OCI-M2 (cell line): Measurements from ENCODE around the gene MSI2.

ENCODE experiments used
- DNase-seq: peaks from one replicate; lab custom pipeline; 2025; ENCODE audit not compliant: unreplicated experiment; lab: John Stamatoyannopoulos, UW

MSI2 gene

DNA sequence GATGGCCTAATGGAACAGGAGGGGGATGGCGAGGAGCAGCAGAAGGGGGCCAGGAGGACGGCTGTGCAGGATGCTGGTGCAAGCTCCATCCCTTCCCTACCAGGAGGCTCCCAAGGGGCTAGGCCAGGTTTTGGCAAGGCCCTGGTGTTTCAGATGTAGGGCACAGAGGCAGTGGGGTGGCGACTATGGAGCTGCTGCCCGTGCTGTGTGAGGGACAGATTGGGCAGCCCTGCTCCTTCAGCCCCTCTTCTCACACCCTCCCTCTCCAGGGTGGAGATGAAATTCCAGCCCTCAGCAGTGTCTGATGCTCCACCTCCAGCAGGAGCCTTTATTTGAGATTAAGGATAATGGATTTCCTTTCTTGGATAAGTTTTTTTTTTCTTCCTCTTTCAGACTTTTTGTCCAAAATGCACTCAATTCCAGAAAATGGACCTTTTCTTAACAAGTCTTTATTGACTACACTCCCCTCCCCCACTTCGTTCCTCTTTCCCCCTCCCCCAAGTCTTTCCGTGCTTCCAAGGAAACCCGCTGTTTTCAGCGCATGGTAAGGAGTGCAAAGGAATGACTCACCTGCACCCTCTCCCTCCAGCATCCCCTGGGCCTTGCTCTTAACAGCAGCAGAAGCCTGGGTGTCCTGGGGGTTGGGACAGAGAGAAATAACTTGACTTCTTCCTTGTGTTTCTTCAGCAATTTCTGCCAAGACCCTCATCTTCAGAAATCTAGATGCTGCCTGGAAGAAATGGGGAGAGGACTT is 393.6 kb downstream of the MSI2 start:
- no peak for DNase-seq

DNA sequence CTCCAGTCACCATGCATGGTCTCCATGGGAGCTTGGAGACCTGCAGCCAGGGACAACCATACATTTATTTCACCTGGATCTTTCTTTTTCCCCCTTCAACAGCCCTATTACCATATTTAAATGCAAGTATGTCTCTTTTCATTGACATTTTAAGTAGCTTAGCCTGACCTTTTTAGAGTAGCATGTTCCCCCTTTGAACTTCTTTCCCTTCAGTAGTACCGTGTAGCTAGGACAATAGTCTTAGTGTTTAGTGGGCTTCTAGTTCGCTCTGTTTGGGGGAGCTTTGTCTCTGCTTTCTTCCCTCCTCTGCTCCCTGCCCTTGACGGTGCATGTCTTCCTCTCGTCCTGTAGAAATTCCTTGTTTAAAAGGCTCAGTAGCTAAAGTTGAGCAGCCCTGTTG is 394.2 kb downstream of the MSI2 start:
- DNase-seq: no peak

DNA sequence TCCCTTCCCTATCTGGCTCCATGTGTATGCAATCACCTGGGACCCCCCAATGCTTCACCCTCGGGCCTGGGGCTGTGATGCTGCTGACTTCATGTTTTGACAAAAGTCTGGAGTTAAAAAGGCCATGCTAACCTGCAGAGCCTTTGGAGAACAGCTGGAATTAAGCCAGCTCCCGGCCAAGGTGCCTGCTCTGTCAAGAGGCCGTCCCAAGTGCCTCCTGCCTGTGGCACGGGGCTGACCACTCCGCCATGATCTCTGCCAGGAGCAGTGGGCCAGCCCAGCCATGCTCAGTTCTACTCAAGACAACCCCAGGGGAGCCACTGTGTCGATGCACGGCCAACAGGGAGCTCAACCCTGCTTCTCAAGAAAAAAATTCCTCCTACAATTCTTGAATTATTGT is 395.1 kb downstream of the MSI2 start:
- no peak for DNase-seq

DNA sequence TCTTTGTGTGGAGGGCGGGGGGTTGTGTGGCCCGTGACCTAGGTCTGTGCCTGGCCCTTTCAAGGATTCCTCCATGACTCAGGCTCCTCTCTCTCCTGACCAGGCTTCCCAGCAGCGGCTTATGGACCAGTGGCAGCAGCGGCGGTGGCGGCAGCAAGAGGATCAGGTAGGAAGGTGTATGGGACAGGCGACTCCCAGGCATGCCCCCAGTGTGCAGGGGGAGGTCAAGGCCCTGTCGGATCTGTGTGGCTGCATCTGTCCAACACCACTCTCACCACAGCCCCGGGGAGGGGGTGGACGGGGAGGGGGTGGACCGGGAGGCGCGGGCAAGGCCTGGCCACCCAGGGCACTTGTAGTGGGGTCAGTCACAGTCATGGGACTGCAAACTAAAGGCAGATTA is 395.7 kb downstream of the MSI2 start:
- DNase-seq: no peak

DNA sequence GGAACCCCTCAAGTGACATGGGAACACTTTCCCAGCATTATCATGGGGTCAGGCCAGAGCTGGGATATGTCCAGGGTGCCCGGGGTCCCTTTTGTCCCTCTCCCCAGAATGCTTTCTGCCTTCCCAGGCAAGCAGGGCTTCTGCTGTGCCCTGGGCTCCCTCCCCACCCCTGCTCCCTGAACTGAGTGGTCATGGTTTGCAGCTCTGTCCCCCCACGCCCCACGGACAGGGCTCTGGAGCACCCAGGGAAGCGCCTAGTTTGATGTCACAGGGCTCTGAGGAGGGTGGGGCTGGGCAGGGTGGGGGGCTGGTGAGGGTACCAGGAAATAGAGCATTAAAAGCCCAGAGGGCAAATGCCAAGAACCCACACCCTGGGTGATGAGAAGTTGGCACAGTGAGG is 396.5 kb downstream of the MSI2 start:
- no peak for DNase-seq

DNA sequence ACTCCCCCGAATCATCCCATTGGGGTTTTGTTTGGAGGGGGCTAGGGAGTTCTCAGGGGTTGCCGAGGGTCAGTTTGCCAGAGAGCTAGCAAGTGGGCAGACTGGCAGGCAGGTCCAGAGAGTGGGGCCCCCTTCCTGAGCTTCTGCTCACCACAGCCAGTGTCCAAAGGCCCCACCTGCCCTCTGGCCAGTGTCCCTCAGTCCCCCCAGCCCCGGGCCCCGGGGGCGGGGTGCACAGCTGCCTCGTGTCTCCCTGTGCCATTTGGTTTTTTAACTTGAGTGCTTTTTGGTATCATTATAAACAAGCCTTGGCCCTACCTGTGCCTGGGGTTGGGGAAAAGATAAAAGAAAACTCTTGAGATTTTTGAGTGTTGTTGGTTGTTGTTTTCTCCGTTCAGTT is 397.0 kb downstream of the MSI2 start:
- no peak for DNase-seq

DNA sequence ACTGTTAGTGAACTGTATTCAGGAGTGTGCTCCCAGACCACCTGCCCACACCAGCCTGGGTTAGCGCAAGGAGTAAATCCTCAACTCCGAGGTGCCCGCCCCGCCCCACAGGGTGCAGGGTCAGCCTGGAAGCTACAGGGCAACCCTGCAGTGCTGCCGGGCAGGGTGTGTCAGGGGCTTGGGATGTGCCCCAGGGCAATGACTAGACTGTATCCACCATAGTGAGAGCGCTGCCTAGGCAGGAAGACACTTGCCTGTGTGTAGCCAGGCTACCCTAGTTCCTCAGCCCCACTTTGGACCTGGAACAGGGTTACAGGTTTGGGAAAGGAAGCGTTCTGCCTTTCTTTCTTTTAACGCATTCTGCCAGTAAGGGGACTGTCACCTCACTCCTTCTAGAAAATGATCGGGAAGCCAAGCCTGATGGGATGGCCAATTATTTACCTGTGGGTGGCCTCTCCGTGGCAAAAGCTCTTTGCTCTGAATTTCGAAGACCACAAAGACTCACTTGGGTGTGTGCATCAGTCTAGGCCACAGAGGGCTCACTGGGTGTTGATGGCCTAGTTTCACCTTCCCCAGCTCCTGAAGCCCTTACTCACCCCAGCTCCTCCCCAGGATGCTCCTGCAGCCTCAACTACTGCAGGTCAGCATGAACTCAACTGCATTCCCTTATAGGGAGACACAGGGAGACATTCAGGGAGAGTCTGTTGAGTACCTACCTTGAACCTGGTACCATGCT is 397.9 kb downstream of the MSI2 start:
- DNase-seq: no peak

DNA sequence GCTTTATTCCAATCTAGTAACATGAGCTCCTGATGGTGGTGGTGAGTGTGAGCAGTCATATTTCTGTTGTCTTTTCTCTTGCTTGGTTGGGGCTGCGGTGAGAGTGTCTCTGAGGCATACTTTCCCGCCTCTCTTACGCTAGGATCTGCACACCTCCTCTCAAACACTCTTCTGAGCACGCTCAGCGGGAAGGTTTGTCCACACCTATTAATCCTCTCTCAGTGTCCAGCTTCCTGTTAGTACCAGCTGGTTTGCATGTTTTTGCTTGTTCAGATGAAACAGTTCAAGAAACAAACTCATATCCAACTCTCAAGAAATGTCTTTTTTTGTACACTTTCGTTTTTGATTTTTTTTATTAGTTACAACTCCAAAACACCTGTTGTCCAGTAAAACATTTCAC is 399.2 kb downstream of the MSI2 start:
- no peak for DNase-seq

DNA sequence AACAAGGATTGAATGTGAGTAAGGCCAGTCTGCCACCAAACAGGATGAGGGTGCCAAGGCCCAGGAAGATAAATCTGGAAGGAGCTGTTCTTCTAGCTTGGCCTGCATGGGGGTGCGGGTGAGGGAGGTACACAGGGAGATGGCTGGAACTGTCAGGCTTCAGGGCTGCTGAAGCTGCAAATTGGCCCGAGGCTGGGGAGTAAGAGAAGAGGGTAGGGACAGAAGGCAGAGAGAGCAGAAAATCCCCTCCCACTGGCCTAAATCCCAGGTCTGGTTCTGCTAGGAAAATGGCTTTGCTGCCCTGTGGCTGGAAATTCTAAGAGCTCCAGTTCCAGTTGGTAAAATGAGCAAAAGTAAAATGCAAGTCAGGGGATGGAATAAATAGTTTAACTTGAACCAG is 400.9 kb downstream of the MSI2 start:
- DNase-seq: no peak

DNA sequence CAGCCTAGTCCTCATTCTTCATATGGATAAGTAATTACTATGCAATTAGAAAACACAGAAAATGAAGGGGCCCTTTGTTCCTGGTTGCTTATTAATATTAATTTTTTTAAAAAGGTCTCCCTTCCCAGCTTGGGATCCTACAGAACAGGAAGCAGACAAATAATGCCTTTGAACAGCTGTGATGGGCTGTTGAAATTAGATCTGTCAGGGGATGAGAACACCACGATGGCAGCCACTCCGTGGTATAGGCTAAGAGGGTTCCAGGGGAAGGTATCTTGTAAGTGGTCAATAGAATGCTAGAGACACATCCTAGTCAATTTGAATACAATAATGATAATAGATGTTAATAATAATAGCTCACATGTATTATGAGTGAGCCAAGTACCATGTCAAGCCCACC is 405.7 kb downstream of the MSI2 start:
- no peak for DNase-seq

DNA sequence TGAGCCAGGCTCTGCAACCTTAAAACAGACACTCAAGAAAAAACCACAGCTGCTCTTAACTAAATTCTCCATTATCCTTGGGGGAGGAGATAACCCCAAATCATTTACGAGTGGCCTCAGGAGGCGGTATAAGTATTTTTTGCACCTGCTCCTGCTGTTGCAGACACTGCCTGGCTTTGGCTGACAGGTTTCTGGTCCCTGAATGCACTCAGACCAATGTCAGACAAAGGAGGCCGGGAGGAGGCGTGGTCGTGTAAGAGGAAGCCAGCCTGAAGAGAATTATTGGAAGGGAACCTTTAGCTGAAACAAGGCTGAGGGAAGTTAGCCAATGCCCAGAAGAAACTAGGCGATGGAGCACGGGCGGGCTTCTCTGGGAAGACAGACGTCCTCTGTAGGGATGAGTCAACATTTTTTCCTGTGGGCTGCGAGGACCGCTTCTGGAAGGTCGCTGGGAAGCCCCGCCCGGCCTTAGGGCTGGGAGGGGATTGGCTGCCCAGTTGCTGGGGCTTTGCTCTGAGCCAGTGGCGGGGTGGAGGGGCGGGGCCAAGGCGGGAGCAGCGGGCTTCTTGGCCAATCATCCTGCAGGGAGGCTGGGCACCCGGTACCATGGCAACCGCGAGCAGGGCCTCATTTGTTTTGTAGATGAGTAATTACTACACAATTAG is 406.5 kb downstream of the MSI2 start:
- no peak for DNase-seq

DNA sequence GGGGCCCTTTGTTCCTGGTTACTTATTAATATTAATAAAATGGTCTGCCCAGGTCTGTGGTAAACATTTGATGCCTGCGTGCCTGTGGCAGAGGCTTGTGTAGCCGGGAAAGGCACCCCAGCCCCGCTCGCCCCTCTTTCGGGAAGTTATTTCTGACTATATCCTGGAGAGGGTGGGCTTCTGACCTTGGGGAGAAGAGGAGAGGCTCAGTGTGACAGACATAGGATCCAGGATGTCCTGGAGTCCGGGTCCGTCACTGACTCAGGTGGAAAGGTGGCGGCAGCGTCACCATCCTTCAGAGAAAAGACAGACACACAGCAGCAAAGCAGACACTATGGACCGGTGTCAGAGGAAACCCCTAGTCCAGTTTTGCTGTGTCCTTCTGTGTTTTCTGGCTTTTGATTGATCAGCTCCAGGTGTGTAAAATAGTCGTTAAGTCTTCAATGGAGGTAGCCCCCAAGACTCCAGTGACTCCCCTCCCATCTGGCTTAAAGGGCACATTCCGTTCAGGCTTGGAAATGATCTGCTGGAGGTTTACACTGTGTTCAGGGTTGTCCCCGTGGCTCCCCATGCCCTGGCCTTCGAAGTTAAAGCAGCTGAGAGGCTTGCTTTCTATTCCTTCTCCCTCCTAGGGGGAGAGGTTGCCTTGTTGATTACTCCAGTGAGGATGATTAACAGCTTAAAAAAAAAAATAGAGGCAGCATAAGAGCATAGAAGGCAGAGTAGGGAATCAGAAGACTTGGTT is 407.2 kb downstream of the MSI2 start:
- DNase-seq: no peak

DNA sequence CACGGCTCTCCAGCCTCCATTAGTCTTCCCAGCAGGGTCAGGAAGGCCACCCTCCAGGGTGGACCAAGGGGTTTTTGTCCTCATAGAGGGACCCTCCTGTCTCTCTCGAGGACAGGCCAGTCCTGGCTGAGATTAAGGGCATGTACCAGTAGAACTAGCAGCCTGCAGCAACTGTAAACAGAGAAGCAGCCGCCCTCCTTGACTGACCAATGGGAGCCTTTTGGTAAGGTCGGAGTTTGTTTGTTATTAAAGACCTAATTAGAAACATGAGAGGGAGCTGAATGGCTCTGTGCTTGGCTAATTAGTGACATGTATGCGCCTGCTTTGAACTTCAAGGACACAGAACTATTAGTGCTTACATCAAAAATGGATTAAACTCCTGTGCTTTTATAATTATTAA is 408.8 kb downstream of the MSI2 start:
- no peak for DNase-seq

DNA sequence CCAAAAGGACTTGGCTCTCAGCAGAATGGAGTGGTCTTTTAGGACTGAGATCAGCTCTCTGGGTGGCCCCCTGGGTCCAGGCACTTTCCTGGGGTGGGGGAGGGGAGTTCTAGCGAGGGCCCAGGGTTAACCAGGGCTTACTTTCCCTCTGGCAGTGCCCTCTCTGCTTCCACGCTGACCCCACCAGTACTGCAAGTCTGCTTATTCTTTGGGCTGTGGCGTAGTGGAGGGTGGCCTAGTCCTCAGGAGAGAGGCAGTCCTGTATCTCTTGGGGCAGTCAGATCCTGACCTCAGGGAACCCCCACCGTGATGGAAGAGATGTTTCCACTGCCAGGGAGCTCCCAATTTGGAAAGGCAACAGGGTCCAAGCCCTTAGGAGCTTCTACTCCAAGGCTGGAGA is 409.4 kb downstream of the MSI2 start:
- DNase-seq: no peak

DNA sequence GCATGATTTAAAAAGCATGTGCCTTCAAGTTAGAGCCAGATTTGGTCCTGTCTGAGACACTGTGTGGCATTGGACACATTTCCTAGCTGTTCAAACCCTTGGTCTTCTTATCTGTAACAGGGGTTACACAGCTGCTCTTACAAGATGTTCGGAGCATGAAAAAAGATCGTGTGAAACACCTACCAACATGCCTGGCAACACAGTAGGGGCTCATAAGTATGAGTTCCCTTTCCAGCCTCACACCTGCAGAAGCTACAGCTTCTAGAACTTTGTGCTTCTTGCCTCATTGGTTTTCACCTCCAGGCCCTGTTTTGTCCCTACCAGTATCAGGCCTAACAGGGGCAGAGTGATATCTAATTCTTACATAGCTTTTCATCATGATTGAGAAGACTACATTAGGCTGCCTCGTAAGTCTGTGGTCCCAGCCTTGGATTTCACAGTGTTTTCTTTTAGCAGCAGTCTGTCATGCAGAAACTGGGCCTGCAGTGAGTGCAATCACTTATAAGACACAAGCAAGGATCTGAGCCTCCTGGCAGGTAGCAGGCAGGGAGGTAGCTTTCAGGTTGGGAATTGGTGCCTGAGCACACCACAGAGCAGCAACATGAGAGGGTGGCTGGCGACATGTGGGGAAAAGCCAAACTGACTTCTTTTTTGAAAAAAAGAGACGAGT is 410.0 kb downstream of the MSI2 start:
- DNase-seq: no peak

DNA sequence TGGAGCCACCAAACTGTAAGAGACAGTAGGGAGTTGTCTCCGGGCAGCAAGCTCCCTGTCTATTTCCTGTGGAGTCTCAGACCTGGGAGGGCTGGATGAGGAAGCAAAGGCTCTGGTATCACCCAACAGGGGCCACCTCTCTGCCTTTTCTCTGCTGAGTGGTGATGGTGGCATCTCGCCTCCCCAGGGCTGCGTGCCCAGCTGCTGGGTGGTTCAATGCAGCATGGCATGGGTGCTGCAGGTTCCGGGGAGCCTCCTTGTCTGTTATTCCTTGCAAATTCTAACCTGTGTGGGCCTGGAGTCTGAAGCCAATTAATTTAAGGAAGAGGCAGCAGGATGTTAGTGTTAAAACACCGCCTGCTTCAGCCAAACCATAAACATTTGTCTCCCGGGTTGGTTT is 410.6 kb downstream of the MSI2 start:
- no peak for DNase-seq

DNA sequence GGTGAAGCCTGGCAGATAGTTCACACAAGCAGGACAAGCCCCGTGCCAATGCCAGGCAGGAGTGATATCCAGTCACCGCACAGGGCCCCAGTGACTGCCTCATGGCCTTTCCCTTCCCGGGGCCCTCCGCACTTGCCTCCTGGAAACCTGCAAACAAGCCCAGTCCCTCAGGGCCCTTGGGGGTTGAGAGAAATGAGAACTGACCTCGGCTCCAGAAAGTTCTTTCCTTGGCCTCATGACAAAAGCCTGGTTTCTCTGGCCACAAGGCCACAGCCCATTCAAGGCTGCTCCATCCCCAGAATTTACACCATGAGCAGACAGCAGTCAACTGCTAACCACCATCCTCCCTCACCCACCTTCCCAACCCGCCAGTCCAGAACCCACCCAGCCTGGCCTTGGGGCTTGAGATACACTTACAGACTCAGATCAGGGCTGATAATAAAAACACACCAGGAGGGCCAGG is 411.2 kb downstream of the MSI2 start:
- DNase-seq: no peak

DNA sequence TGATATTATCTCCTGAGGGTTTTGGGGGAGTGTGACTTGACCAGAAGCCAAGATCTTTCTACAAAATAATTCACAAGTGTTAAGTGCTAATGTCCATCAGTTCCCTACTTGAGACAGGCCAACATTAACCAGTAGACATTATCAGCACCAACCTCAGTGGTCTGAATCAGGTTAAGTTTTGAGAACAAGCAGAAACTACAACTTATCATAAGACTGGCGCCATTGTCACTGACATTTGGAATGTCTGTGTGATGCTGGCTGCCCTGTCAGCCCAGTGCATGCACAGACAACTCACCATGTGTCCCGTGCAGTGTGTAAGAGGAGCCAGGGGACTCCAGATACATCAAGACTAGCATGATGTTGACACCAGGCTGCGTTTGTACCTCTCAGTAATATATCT is 412.0 kb downstream of the MSI2 start:
- no peak for DNase-seq

DNA sequence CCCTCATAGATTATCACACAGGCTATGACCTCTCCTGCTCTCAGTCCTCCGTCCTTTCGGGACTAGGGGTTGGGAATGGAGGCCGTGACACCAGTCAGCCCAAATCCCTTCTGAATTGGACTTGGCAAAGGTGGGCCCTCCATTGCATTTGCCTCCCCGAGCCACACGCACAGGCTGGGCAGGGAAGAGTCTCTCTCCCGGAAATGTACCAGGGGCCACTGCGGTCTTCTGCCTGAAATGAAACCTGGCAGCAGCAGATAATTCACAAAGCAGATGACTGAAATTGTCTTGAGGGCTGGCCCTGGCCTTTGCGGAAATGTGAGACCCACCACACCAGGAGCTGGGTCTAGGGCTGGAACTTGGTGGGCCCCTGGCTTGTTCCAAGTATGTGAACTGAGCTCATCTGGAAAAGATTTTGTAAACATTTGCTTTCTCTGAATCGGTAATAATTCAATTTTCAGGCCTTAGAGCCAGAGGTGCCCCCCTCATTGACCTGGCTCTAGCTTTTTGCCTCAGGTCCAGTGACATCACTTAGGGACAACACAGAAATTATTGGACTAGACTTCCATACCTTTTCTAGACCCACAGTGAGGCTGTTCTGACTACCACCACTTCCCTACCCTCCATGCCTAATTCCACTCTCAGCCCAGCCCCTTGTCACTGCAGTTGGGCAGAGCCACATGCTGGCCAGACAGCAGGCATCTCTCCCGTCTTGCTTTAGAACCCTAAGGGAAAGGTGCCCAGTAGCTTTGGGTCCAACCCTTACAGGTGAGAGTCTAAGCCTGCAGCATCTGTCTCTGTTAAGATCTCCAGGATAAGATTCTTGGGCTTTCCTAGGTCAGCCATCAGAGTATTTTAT is 413.6 kb downstream of the MSI2 start:
- no peak for DNase-seq
